AG08396 (cell line): ENCODE data around the gene EIF3C.
"Not testable (repeated sequence)": the region's sequence is repeated elsewhere in the genome, so short reads cannot be mapped to it uniquely, and the experiment has no call there.

ENCODE experiments used
- DNase-seq: peaks from one replicate; pipeline ENCODE4 v3.0.0; 2012; ENCODE audit warnings: low spot score, mixed read lengths

The EIF3C gene

GRCh38 chr16:28750469-28751067 lies 39.3 kb downstream of the EIF3C start:
- DNase-seq: not testable (repeated sequence)

GRCh38 chr16:28751487-28751886 lies 40.2 kb downstream of the EIF3C start, which contains the start of gene NPIPB9:
Gene NPIPB9 (plus strand): TSS chr16:28751787.
- DNase-seq: not testable (repeated sequence)

- not testable (repeated sequence) for DNase-seq
Measured at GRCh38 chr16:28781697-28782096, 70.4 kb downstream of the EIF3C start.

- DNase-seq: not testable (repeated sequence)
Measured at GRCh38 chr16:28782357-28782756, 71.1 kb downstream of the EIF3C start.
